ENCODE measurements around the gene PZP. TPM values are rescaled to one million over a fixed set of nuclear protein-coding genes. Genes with fewer than 3 reads are reported as not detected.
"Not testable (repeated sequence)": the region's sequence is repeated elsewhere in the genome, so short reads cannot be mapped to it uniquely, and the experiment has no call there.

The PZP gene
- total RNA-seq, 2 experiments from 2014 or later: not detected

- H3K4me1 Mint-ChIP-seq (ENCODE audit: low read depth): no peaks in the 10 kb centered on the region
Measured at GRCh38 chr12:9179781-9180180, 28.4 kb downstream of the PZP start.

DNA sequence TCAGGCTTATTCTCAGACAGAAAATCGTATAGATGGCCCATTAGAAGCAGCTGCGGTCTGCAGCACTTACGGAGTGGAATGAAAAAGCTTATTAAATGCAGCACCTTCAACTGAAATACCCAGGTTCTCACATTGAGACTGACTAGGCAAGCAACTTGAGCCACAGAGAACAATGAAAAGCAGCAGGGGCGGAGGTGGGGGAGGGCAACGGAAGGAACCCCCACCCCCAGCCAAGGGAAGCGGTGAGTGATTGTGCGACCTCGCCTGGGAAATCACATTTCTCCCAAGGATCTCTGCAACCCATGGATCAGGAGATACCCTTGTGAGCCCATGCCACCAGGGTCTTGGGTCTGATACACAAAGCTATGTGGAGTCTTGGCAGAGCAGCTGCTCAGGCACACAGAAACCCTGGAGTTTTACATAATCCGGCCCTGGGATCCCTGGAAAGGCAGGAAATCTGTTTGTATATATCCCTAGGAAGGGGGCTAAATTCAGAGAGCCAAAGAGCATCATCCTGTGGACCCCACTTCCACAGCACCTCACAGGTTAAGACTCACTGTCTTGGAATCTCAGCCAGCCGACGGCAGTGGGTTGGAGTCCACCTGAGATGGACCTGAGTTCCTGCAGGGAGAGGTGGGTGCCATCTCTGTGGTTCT, 38.1 kb downstream of the PZP start:
- Mint-ChIP-seq H3K36me3 (ENCODE audit: low read depth) (no peaks in the 10 kb centered on the region), H3K9me3 (peaks cover 20% of the 10 kb centered on the region), H3K4me1 (ENCODE audit: low read depth) (no peaks in the 10 kb centered on the region), H3K27me3 (ENCODE audit: low read depth) (no peaks in the 10 kb centered on the region), H3K4me3 (no peak overlapping the region), H3K27ac (no peak overlapping the region)
- no peak for DNase-seq
- CTCF ChIA-PET: interaction anchor here (0.6 kb wide), 1 partner anchor 69 kb away, joined by 3 read pairs; no protein-coding TSS in a partner anchor
- intact Hi-C loops (cut with micrococcal nuclease): no loop called here

More at GRCh38 chr12:9179781-9180180, 28.4 kb downstream of the PZP start:
- H3K27ac Mint-ChIP-seq: no peak overlapping the region
- CTCF ChIA-PET: interaction anchor here (0.5 kb wide), 1 partner anchor 87 kb away, joined by 3 read pairs; no protein-coding TSS in a partner anchor
- DNase-seq: no peak
- intact Hi-C loops (cut with micrococcal nuclease): no loop called here
- H3K36me3 Mint-ChIP-seq (ENCODE audit: low read depth): peaks cover 6% of the 10 kb centered on the region
- no peaks in the 10 kb centered on the region for H3K27me3 Mint-ChIP-seq (ENCODE audit: low read depth)
- peaks cover 5% of the 10 kb centered on the region for H3K9me3 Mint-ChIP-seq
- no peak overlapping the region for H3K4me3 Mint-ChIP-seq

GRCh38 chr12:9167345-9167744, 40.9 kb downstream of the PZP start:
- H3K4me3 Mint-ChIP-seq; H3K27me3 Mint-ChIP-seq (ENCODE audit: low read depth); H3K9me3 Mint-ChIP-seq; intact Hi-C loops (cut with micrococcal nuclease); CTCF ChIA-PET; H3K27ac Mint-ChIP-seq; DNase-seq; H3K36me3 Mint-ChIP-seq (ENCODE audit: low read depth); H3K4me1 Mint-ChIP-seq (ENCODE audit: low read depth): not testable (repeated sequence)

GRCh38 chr12:9163392-9163791, 44.8 kb downstream of the PZP start:
- CTCF ChIA-PET: no interaction called here
- no peak for DNase-seq
- Mint-ChIP-seq H3K9me3 (no peaks in the 10 kb centered on the region), H3K27ac (no peak overlapping the region), H3K36me3 (ENCODE audit: low read depth) (peaks cover 2% of the 10 kb centered on the region), H3K4me3 (no peak overlapping the region), H3K27me3 (ENCODE audit: low read depth) (no peaks in the 10 kb centered on the region), H3K4me1 (ENCODE audit: low read depth) (no peaks in the 10 kb centered on the region)
- intact Hi-C loops (cut with micrococcal nuclease): no loop called here

DNA sequence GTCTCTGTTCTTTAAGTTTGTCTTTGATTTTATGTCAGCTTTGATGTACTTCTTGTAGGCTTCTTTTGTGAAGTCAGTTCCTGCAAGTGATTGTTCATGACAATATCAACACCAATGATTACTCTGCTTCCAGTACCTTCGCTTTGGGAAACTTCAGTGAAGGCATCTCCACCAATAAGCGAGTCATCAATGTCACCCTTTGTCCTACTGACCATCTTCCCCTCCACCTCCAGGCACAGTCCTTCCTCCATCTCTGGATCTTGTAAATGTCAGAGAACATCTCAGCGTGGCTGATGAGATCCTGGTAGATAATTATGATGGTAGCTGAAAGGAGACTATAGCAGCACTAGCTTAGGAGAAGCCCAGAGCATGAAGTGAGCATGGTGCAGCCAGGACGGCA, 52.1 kb downstream of the PZP start:
- Mint-ChIP-seq H3K27ac (no peak overlapping the region), H3K27me3 (ENCODE audit: low read depth) (no peaks in the 10 kb centered on the region), H3K4me1 (ENCODE audit: low read depth) (no peaks in the 10 kb centered on the region), H3K9me3 (no peaks in the 10 kb centered on the region), H3K36me3 (ENCODE audit: low read depth) (peaks cover 7% of the 10 kb centered on the region), H3K4me3 (no peak overlapping the region)
- intact Hi-C loops (cut with micrococcal nuclease): no loop called here
- DNase-seq: no peak
- CTCF ChIA-PET: interaction anchor here (0.5 kb wide), 1 partner anchor 107 kb away, joined by 3 read pairs; no protein-coding TSS in a partner anchor

- no peak overlapping the region for H3K27ac Mint-ChIP-seq
- H3K4me1 Mint-ChIP-seq (ENCODE audit: low read depth): peaks cover 15% of the 10 kb centered on the region
- H3K9me3 Mint-ChIP-seq: peaks cover 12% of the 10 kb centered on the region
- peaks cover 17% of the 10 kb centered on the region for H3K36me3 Mint-ChIP-seq (ENCODE audit: low read depth)
- H3K27me3 Mint-ChIP-seq (ENCODE audit: low read depth): no peaks in the 10 kb centered on the region
- no peak for DNase-seq
- no peak overlapping the region for H3K4me3 Mint-ChIP-seq
- CTCF ChIA-PET: interaction anchor here (0.7 to 1.4 kb wide), 3 partner anchors 9 to 35 kb away, joined by 3 to 4 read pairs (median 3); no protein-coding TSS in a partner anchor
- intact Hi-C loops (cut with micrococcal nuclease): no loop called here
Measured at GRCh38 chr12:9149372-9149771, 58.8 kb downstream of the PZP start.

DNA sequence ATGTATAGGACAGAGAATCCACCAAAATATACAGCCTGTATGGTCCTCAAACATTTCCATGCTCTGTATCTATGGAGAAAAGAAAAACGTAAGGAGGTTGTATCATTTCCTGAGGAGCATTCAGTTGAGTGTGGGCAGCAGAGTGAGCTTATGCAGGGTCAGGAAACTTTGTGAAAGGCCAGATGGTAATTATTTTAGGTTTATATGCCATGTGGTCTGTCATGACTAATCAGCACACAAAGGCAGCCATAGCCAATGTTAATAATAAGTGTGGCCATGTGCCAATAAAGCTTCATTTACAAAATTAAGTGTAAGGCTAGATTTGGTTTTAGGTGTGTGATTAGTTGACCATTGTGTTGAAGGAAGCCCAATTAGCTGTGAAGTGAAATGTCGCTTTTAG, 59.3 kb downstream of the PZP start:
- peaks cover 15% of the 10 kb centered on the region for H3K4me1 Mint-ChIP-seq (ENCODE audit: low read depth)
- CTCF ChIA-PET: interaction anchor here (0.7 to 1.4 kb wide), 2 partner anchors 14 to 35 kb away, joined by 3 to 4 read pairs; no protein-coding TSS in a partner anchor
- H3K36me3 Mint-ChIP-seq (ENCODE audit: low read depth): peaks cover 18% of the 10 kb centered on the region
- H3K27me3 Mint-ChIP-seq (ENCODE audit: low read depth): no peaks in the 10 kb centered on the region
- no peak overlapping the region for H3K27ac Mint-ChIP-seq
- H3K9me3 Mint-ChIP-seq: peaks cover 16% of the 10 kb centered on the region
- H3K4me3 Mint-ChIP-seq: no peak overlapping the region
- intact Hi-C loops (cut with micrococcal nuclease): no loop called here
- DNase-seq: no peak

DNA sequence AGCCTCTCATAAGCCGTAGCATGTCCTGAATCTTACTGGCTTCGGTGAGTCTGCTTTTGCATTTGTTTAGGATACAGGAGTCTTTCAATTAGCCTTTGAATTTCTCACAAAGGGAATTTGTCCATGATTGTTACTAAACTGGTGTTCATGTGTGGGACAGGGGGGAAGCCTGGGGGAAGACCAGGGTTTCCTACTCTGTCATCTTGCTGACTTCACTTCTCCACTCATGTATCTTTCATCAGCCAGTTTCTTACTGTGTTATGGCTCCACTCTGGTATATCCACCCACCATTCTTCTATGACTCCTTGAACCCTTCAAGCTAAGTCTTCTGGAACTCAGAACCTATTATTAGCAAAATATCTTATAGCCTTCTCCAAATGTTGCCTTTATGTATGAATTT, 60.7 kb downstream of the PZP start:
- no peak overlapping the region for H3K27ac Mint-ChIP-seq
- intact Hi-C loops (cut with micrococcal nuclease): loop anchor here (2.0 kb wide), 1 partner anchor 97 kb away; no protein-coding TSS in a partner anchor
- DNase-seq: no peak
- peaks cover 15% of the 10 kb centered on the region for H3K4me1 Mint-ChIP-seq (ENCODE audit: low read depth)
- H3K9me3 Mint-ChIP-seq: peaks cover 22% of the 10 kb centered on the region
- no peak overlapping the region for H3K4me3 Mint-ChIP-seq
- CTCF ChIA-PET: interaction anchor here (0.7 to 0.8 kb wide), 2 partner anchors 30 to 83 kb away, joined by 3 to 6 read pairs; no protein-coding TSS in a partner anchor
- H3K36me3 Mint-ChIP-seq (ENCODE audit: low read depth): peaks cover 21% of the 10 kb centered on the region
- H3K27me3 Mint-ChIP-seq (ENCODE audit: low read depth): no peaks in the 10 kb centered on the region

DNA sequence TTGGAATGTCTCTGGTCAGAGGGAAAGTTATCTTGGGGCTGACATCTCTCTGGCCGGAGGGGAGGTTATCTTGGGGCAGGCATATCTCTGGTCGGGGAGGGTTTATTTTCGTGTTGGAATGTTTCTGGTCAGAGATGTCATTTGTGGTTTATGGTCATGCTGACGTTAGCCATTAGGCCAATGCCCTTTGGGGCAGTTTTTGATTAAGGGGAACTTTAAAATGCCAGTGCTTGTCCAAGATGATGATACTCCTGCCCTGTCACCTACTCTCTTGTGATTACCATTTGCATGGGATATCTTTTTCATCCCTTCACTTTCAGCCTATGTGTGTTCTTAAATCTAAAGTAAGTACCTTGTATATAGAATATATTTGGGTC, 63.5 kb downstream of the PZP start:
- CTCF ChIA-PET: no interaction called here
- no peak overlapping the region for H3K27ac Mint-ChIP-seq
- H3K36me3 Mint-ChIP-seq (ENCODE audit: low read depth): peaks cover 21% of the 10 kb centered on the region
- H3K4me1 Mint-ChIP-seq (ENCODE audit: low read depth): peaks cover 15% of the 10 kb centered on the region
- DNase-seq: no peak
- H3K27me3 Mint-ChIP-seq (ENCODE audit: low read depth): no peaks in the 10 kb centered on the region
- no peak overlapping the region for H3K4me3 Mint-ChIP-seq
- peaks cover 22% of the 10 kb centered on the region for H3K9me3 Mint-ChIP-seq
- intact Hi-C loops (cut with micrococcal nuclease): no loop called here

GRCh38 chr12:9143929-9144729, 64.1 kb downstream of the PZP start:
- DNase-seq: no peak
- peaks cover 21% of the 10 kb centered on the region for H3K36me3 Mint-ChIP-seq (ENCODE audit: low read depth)
- no peaks in the 10 kb centered on the region for H3K27me3 Mint-ChIP-seq (ENCODE audit: low read depth)
- peaks cover 15% of the 10 kb centered on the region for H3K4me1 Mint-ChIP-seq (ENCODE audit: low read depth)
- CTCF ChIA-PET: no interaction called here
- no peak overlapping the region for H3K27ac Mint-ChIP-seq
- H3K9me3 Mint-ChIP-seq: peaks cover 22% of the 10 kb centered on the region
- H3K4me3 Mint-ChIP-seq: no peak overlapping the region
- intact Hi-C loops (cut with micrococcal nuclease): no loop called here

DNA sequence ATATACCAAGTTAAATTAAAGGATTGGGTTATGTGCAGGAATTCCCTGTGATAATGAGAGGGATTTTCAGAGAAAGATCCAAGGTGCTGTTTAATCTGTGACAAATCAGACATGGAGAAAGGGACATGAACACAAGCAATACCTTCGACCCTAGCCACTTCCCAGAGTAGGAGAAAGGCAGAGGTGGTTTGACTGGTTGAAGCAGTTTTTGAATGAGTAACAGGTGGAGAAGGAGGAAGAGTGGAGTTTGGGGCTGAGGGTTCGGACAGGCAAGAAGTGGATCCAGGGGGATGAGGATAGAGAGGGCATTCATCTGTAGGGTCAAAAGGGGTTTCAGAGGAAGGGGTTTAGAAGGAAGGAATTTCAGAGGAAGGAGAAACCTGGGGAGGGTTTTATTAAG, 65.1 kb downstream of the PZP start:
- H3K27me3 Mint-ChIP-seq (ENCODE audit: low read depth): no peaks in the 10 kb centered on the region
- DNase-seq: no peak
- H3K27ac Mint-ChIP-seq: no peak overlapping the region
- peaks cover 15% of the 10 kb centered on the region for H3K4me1 Mint-ChIP-seq (ENCODE audit: low read depth)
- intact Hi-C loops (cut with micrococcal nuclease): no loop called here
- CTCF ChIA-PET: no interaction called here
- H3K9me3 Mint-ChIP-seq: peaks cover 22% of the 10 kb centered on the region
- H3K36me3 Mint-ChIP-seq (ENCODE audit: low read depth): peaks cover 21% of the 10 kb centered on the region
- H3K4me3 Mint-ChIP-seq: no peak overlapping the region

DNA sequence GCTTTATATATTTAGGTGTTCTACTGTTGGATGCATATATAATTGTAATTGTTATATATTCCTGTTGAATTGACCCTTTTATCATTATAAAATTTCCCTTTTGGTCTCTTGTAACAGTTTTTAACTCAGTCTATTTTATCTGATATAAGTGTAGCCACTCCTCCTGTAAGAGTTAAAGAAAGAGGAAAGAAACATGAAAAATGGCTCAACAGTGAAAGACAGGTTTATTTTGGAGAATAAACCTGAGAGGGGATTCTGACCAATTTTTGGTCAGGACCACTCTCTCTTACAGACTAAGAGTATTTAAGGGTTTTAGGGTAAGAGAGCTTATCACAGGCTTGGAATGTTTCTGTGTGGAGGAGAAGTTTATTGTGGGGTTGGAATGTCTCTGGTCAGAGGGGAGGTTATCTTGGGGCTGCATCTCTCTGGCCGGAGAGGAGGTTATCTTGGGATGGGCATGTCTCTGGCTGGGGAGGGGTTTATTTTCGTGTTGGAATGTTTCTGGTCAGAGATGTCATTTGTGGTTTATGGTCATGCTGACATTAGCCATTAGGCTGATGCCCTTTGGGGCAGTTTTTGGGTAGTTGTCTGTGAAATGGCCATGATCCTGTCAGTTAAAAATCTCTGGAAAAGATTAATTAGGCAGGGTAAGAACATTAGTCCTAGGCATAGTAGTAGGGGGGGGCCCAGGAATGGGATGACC, 68.5 kb downstream of the PZP start:
- intact Hi-C loops (cut with micrococcal nuclease); H3K27ac Mint-ChIP-seq; DNase-seq; H3K27me3 Mint-ChIP-seq (ENCODE audit: low read depth); H3K4me1 Mint-ChIP-seq (ENCODE audit: low read depth); CTCF ChIA-PET; H3K4me3 Mint-ChIP-seq: not testable (repeated sequence)
- peaks cover 11% of the 10 kb centered on the region for H3K36me3 Mint-ChIP-seq (ENCODE audit: low read depth)
- peaks cover 14% of the 10 kb centered on the region for H3K9me3 Mint-ChIP-seq

Data from activated naive CD4-positive, alpha-beta T cell treated with anti-CD3 and anti-CD28 coated beads for 36 hours (primary cell).